ENCODE data around the gene CREG2. TPM values are rescaled to one million over a fixed set of nuclear protein-coding genes. Genes with fewer than 3 reads are reported as not detected.

Gene CREG2
- polyA plus RNA-seq, 1 donor from 2014 or later = 1.2 TPM

GRCh38 chr2:101395545-101396315 lies 8.4 kb upstream of the CREG2 start:
- Histone ChIP-seq H4K20me1 (ENCODE audit: insufficient read depth) (no peaks in the 10 kb centered on the region), H3K27ac (ENCODE audit: low read length) (no peak overlapping the region), H3K4me3 (ENCODE audit: low read length) (no peak overlapping the region), H3K36me3 (ENCODE audit: insufficient read depth, low read length) (no peaks in the 10 kb centered on the region), H3F3A (ENCODE audit: insufficient read depth, low read length, poor library complexity, severe bottlenecking) (no peaks in the 10 kb centered on the region), H2AFZ (ENCODE audit: low read depth, low read length) (no peak overlapping the region), H3K9me2 (ENCODE audit: insufficient read depth, low read length) (no peaks in the 10 kb centered on the region), H3K9me3 (ENCODE audit: low read length) (no peaks in the 10 kb centered on the region), H3K4me2 (ENCODE audit: low read length) (no peak overlapping the region), H3K9ac (ENCODE audit: low read length) (no peak overlapping the region), H3K79me2 (replicated peaks; ENCODE audit: insufficient read depth, low read length) (no peaks in the 10 kb centered on the region), H3K27me3 (ENCODE audit: insufficient read depth, low read depth, low read length) (no peaks in the 10 kb centered on the region)
- TF ChIP-seq RAD21 (conservative IDR thresholded peaks at IDR 0.05) (no peak), REST (IDR thresholded peaks at IDR 0.05; ENCODE audit: borderline replicate concordance) (no peak), EP300 (conservative IDR thresholded peaks at IDR 0.05; ENCODE audit: poor library complexity, severe bottlenecking) (no peak), SMC3 (conservative IDR thresholded peaks at IDR 0.05; ENCODE audit: poor library complexity) (no peak), MXI1 (conservative IDR thresholded peaks at IDR 0.05; ENCODE audit: poor library complexity, severe bottlenecking) (no peak), POLR2AphosphoS5 (IDR thresholded peaks at IDR 0.05) (no peak), EZH2 (IDR thresholded peaks at IDR 0.05; ENCODE audit: borderline replicate concordance, insufficient read depth, low read length, poor library complexity, severe bottlenecking) (no peak)

- Histone ChIP-seq H3K36me3 (ENCODE audit: insufficient read depth, low read length) (no peaks in the 10 kb centered on the region), H3K9me3 (ENCODE audit: low read length) (no peaks in the 10 kb centered on the region), H4K20me1 (ENCODE audit: insufficient read depth) (no peaks in the 10 kb centered on the region), H3K79me2 (replicated peaks; ENCODE audit: insufficient read depth, low read length) (no peaks in the 10 kb centered on the region), H3K4me2 (ENCODE audit: low read length) (no peak overlapping the region), H3K27me3 (ENCODE audit: insufficient read depth, low read depth, low read length) (peaks cover 53% of the 10 kb centered on the region), H3K4me3 (ENCODE audit: low read length) (peak overlapping the region; percentile 76), H3F3A (ENCODE audit: insufficient read depth, low read length, poor library complexity, severe bottlenecking) (no peaks in the 10 kb centered on the region), H3K27ac (ENCODE audit: low read length) (no peak overlapping the region), H3K9me2 (ENCODE audit: insufficient read depth, low read length) (no peaks in the 10 kb centered on the region), H2AFZ (ENCODE audit: low read depth, low read length) (no peak overlapping the region), H3K9ac (ENCODE audit: low read length) (no peak overlapping the region)
- no peak for TF ChIP-seq REST (IDR thresholded peaks at IDR 0.05; ENCODE audit: borderline replicate concordance)
- no peak for TF ChIP-seq RAD21 (conservative IDR thresholded peaks at IDR 0.05)
- TF ChIP-seq, protein P1, sequence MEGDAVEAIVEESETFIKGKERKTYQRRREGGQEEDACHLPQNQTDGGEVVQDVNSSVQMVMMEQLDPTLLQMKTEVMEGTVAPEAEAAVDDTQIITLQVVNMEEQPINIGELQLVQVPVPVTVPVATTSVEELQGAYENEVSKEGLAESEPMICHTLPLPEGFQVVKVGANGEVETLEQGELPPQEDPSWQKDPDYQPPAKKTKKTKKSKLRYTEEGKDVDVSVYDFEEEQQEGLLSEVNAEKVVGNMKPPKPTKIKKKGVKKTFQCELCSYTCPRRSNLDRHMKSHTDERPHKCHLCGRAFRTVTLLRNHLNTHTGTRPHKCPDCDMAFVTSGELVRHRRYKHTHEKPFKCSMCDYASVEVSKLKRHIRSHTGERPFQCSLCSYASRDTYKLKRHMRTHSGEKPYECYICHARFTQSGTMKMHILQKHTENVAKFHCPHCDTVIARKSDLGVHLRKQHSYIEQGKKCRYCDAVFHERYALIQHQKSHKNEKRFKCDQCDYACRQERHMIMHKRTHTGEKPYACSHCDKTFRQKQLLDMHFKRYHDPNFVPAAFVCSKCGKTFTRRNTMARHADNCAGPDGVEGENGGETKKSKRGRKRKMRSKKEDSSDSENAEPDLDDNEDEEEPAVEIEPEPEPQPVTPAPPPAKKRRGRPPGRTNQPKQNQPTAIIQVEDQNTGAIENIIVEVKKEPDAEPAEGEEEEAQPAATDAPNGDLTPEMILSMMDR (IDR thresholded peaks at IDR 0.05; ENCODE audit: poor library complexity, severe bottlenecking) = no peak
- TF ChIP-seq TAF1 (IDR thresholded peaks at IDR 0.05; ENCODE audit: low read depth) = no peak
- no peak for TF ChIP-seq EP300 (conservative IDR thresholded peaks at IDR 0.05; ENCODE audit: poor library complexity, severe bottlenecking)
- TF ChIP-seq POLR2AphosphoS5 (IDR thresholded peaks at IDR 0.05) = no peak
- no peak for TF ChIP-seq MXI1 (conservative IDR thresholded peaks at IDR 0.05; ENCODE audit: poor library complexity, severe bottlenecking)
- no peak for TF ChIP-seq SMC3 (conservative IDR thresholded peaks at IDR 0.05; ENCODE audit: poor library complexity)
- TF ChIP-seq EZH2 (IDR thresholded peaks at IDR 0.05; ENCODE audit: borderline replicate concordance, insufficient read depth, low read length, poor library complexity, severe bottlenecking) = no peak
Observed at GRCh38 chr2:101388232-101388631, 929 bp upstream of the CREG2 start.

All from neural cell (in vitro differentiated cells).